Duodenal mucosa (tissue), 2 donors: ENCODE results near the gene SLC25A21.

Source experiments
- H3K27ac ChIP-seq: one replicate; pipeline ENCODE4 v1.7.0; 2013; ENCODE audit warnings: low read depth, low read length
- H3K27me3 ChIP-seq, 2 donors: one replicate each; pipeline ENCODE4 v1.7.0; 2013; ENCODE audit warnings: low read length in 2 of 2, control low read depth in 1 of 2; ENCODE audit not compliant: insufficient read depth in 2 of 2, control insufficient read depth in 1 of 2
- H3K36me3 ChIP-seq, 2 donors: one replicate each; pipeline ENCODE4 v1.7.0; 2013; ENCODE audit warnings: low read length in 2 of 2, control low read depth in 1 of 2; ENCODE audit not compliant: insufficient read depth in 2 of 2, control insufficient read depth in 1 of 2
- H3K4me1 ChIP-seq, 2 donors: one replicate each; pipeline ENCODE4 v1.7.0; 2013; ENCODE audit warnings: low read length in 2 of 2, control low read depth in 1 of 2; ENCODE audit not compliant: insufficient read depth in 2 of 2, control insufficient read depth in 1 of 2
- H3K4me3 ChIP-seq, 2 donors: one replicate each; pipeline ENCODE4 v1.7.0; 2013; ENCODE audit warnings: low read length in 2 of 2, low read depth in 1 of 2
- H3K9ac ChIP-seq, 2 donors: one replicate each; pipeline ENCODE4 v1.7.0; 2013; ENCODE audit warnings: low read length in 2 of 2, low read depth in 1 of 2
- H3K9me3 ChIP-seq, 2 donors: one replicate each; pipeline ENCODE4 v1.7.0; 2013; ENCODE audit warnings: low read length in 2 of 2, control low read depth in 1 of 2; ENCODE audit not compliant: control insufficient read depth in 1 of 2

Gene SLC25A21

GRCh38 chr14:36665887-36666415 is 506.5 kb downstream of the SLC25A21 start:
- Histone ChIP-seq H3K36me3 (no peaks in the 10 kb centered on the region), H3K4me1 (peaks cover 21 to 32% of the 10 kb centered on the region in 2 donors)

GRCh38 chr14:36664322-36665193 is 507.8 kb downstream of the SLC25A21 start:
- peaks cover 22 to 34% of the 10 kb centered on the region in 2 donors for H3K4me1 ChIP-seq
- H3K36me3 ChIP-seq: no peaks in the 10 kb centered on the region
- H3K4me3 ChIP-seq: no peak overlapping the region
- no peak overlapping the region for H3K27ac ChIP-seq
- H3K9ac ChIP-seq: no peak overlapping the region
- H3K9me3 ChIP-seq: no peaks in the 10 kb centered on the region
- H3K27me3 ChIP-seq: peaks cover 77 to 93% of the 10 kb centered on the region in 2 donors

More at GRCh38 chr14:36665887-36666415, 506.5 kb downstream of the SLC25A21 start:
- Histone ChIP-seq H3K9me3 (no peaks in the 10 kb centered on the region), H3K4me3 (no peak overlapping the region), H3K27me3 (peaks cover 63 to 83% of the 10 kb centered on the region in 2 donors), H3K9ac (no peak overlapping the region), H3K27ac (no peak overlapping the region)

- Histone ChIP-seq H3K4me1 (peaks cover 22 to 34% of the 10 kb centered on the region in 2 donors), H3K4me3 (peak overlapping the region; percentile 67 to 69), H3K36me3 (no peaks in the 10 kb centered on the region), H3K27ac (no peak overlapping the region), H3K27me3 (peaks cover 86 to 94% of the 10 kb centered on the region in 2 donors), H3K9me3 (no peaks in the 10 kb centered on the region), H3K9ac (no peak overlapping the region)
Measured at GRCh38 chr14:36663404-36664321, 508.7 kb downstream of the SLC25A21 start.

- Histone ChIP-seq H3K9ac (no peak overlapping the region), H3K36me3 (no peaks in the 10 kb centered on the region), H3K4me1 (peaks cover 22 to 34% of the 10 kb centered on the region in 2 donors), H3K27me3 (peaks cover 92 to 100% of the 10 kb centered on the region in 2 donors), H3K4me3 (peak overlapping the region; percentile 67 to 69), H3K27ac (no peak overlapping the region), H3K9me3 (no peaks in the 10 kb centered on the region)
Measured at GRCh38 chr14:36662543-36663403, 509.6 kb downstream of the SLC25A21 start.

- Histone ChIP-seq H3K9me3 (no peaks in the 10 kb centered on the region), H3K36me3 (no peaks in the 10 kb centered on the region), H3K27ac (no peak overlapping the region), H3K27me3 (peaks cover 93 to 100% of the 10 kb centered on the region in 2 donors), H3K4me1 (peaks cover 22 to 39% of the 10 kb centered on the region in 2 donors), H3K4me3 (peak overlapping the region; percentile 67 to 69), H3K9ac (no peak overlapping the region)
Measured at GRCh38 chr14:36662258-36662542, 510.2 kb downstream of the SLC25A21 start.

- peak within 1 kb of the TSS; percentile 67 to 69 for H3K4me3 ChIP-seq
- H3K27ac ChIP-seq: no peak within 1 kb of the TSS
- peaks cover 93 to 100% of the 10 kb centered on the region in 2 donors for H3K27me3 ChIP-seq
Measured at GRCh38 chr14:36661506-36662257, 510.7 kb downstream of the SLC25A21 start, which contains the start of gene PAX9. TSS of gene PAX9 (plus strand) at chr14:36661860. CDS start at chr14:36662090, 230 bp downstream.

GRCh38 chr14:36660736-36661505 is 511.5 kb downstream of the SLC25A21 start:
- peaks cover 93 to 100% of the 10 kb centered on the region in 2 donors for H3K27me3 ChIP-seq
- peak overlapping the region; percentile 67 to 69 for H3K4me3 ChIP-seq
- no peaks in the 10 kb centered on the region for H3K9me3 ChIP-seq
- peaks cover 22 to 46% of the 10 kb centered on the region in 2 donors for H3K4me1 ChIP-seq
- H3K36me3 ChIP-seq: no peaks in the 10 kb centered on the region
- H3K9ac ChIP-seq: peak overlapping the region in 1 of 2 donors; percentile 25
- H3K27ac ChIP-seq: no peak overlapping the region

More at GRCh38 chr14:36661506-36662257, 510.7 kb downstream of the SLC25A21 start, which contains the start of gene PAX9:
- Histone ChIP-seq H3K4me1 (peaks cover 22 to 42% of the 10 kb centered on the region in 2 donors), H3K36me3 (no peaks in the 10 kb centered on the region), H3K9ac (peak within 1 kb of the TSS in 1 of 2 donors; percentile 25), H3K9me3 (no peaks in the 10 kb centered on the region)

- H3K4me1 ChIP-seq: peaks cover 22 to 49% of the 10 kb centered on the region in 2 donors
- no peak overlapping the region for H3K9ac ChIP-seq
- H3K4me3 ChIP-seq: no peak overlapping the region
- no peak overlapping the region for H3K27ac ChIP-seq
- no peaks in the 10 kb centered on the region for H3K36me3 ChIP-seq
- peaks cover 96 to 100% of the 10 kb centered on the region in 2 donors for H3K27me3 ChIP-seq
- no peaks in the 10 kb centered on the region for H3K9me3 ChIP-seq
Measured at GRCh38 chr14:36659822-36660735, 512.3 kb downstream of the SLC25A21 start.
